Ammon's horn (tissue), 1 donor: ENCODE measurements around the gene LAS1L.
"Not testable (repeated sequence)": the region's sequence is repeated elsewhere in the genome, so short reads cannot be mapped to it uniquely, and the experiment has no call there.

Source experiments
- DNase-seq: peaks from one replicate; pipeline ENCODE4 v3.0.0-alpha.2; 2016; ENCODE audit warnings: low spot score

Gene LAS1L

GRCh38 chrX:65517923-65518322, 16.7 kb downstream of the LAS1L start:
- DNase-seq = no peak

- peak; percentile 79 for DNase-seq
These were observed 17.8 kb downstream of the LAS1L start for GRCh38 chrX:65516756-65517155.

- no peak for DNase-seq
These were observed 21.0 kb downstream of the LAS1L start for GRCh38 chrX:65513610-65514009.

- DNase-seq = no peak
These were observed 25.2 kb downstream of the LAS1L start for GRCh38 chrX:65509400-65509799.

- DNase-seq = no peak
These were observed 25.7 kb downstream of the LAS1L start for GRCh38 chrX:65508851-65509250.

- no peak for DNase-seq
These were observed 32.0 kb downstream of the LAS1L start for GRCh38 chrX:65502618-65503017.

- DNase-seq = no peak
These were observed 41.2 kb downstream of the LAS1L start for GRCh38 chrX:65493431-65493830.

GRCh38 chrX:65491620-65492019, 43.0 kb downstream of the LAS1L start:
- no peak for DNase-seq

- DNase-seq = no peak
These were observed 46.1 kb downstream of the LAS1L start for GRCh38 chrX:65488495-65488894.

- no peak for DNase-seq
These were observed 53.6 kb downstream of the LAS1L start for GRCh38 chrX:65480960-65481359.

GRCh38 chrX:65479102-65479501, 55.5 kb downstream of the LAS1L start:
- not testable (repeated sequence) for DNase-seq

GRCh38 chrX:65476564-65476963, 58.0 kb downstream of the LAS1L start:
- no peak for DNase-seq

GRCh38 chrX:65463550-65463949, 71.0 kb downstream of the LAS1L start:
- DNase-seq = no peak
